GM12891 (cell line): Measurements from ENCODE around the gene SUDS3.
"Not testable (repeated sequence)": the region's sequence is repeated elsewhere in the genome, so short reads cannot be mapped to it uniquely, and the experiment has no call there.

Experiments
- PAX5 ChIP-seq: IDR thresholded peaks from 2 replicates; pipeline ENCODE4 v1.6.1; 2011; ENCODE audit warnings: low read length, moderate library complexity, mild to moderate bottlenecking; ENCODE audit not compliant: insufficient read depth, severe bottlenecking
- POLR2A ChIP-seq: IDR thresholded peaks from 2 replicates; pipeline ENCODE4 v1.6.1; 2011; ENCODE audit warnings: low read depth, low read length, control low read depth
- POLR2AphosphoS5 ChIP-seq: IDR thresholded peaks from 2 replicates; pipeline ENCODE4 v1.6.1; 2011; ENCODE audit warnings: low read depth, low read length, control low read depth
- TAF1 ChIP-seq: IDR thresholded peaks from 2 replicates; pipeline ENCODE4 v1.6.1; 2011; ENCODE audit warnings: low read depth, low read length, control low read depth

- TF ChIP-seq POLR2A, POLR2AphosphoS5, TAF1, PAX5: not testable (repeated sequence)
These were observed 21.9 kb upstream of the SUDS3 start for GRCh38 chr12:118354503-118354902.
